Astrocyte of the spinal cord (primary cell): Measurements from ENCODE around the gene TCTN1.
"Not testable (repeated sequence)": the region's sequence is repeated elsewhere in the genome, so short reads cannot be mapped to it uniquely, and the experiment has no call there.

ENCODE experiments used
- DNase-seq: peaks from one replicate; pipeline ENCODE4 v3.0.0; 2011; ENCODE audit warnings: low read depth, low spot score
- H3K4me3 ChIP-seq: 2 replicates; pipeline ENCODE4 v1.5.1; 2011; ENCODE audit warnings: low read depth, mild to moderate bottlenecking, low read length, moderate library complexity
- CTCF ChIP-seq: IDR thresholded peaks from 2 replicates; pipeline ENCODE4 v1.5.1; 2012; ENCODE audit warnings: low read depth, mild to moderate bottlenecking, low read length, inconsistent platforms
- in situ Hi-C: cut with HindIII; loops from 2 replicates; pipeline ENCODE4 v1.10.0; 2017; ENCODE audit warnings: low sequenced_read_pairs

The TCTN1 gene

GRCh38 chr12:110579535-110580253 is 34.2 kb upstream of the TCTN1 start:
- H3K4me3 ChIP-seq, result no peak overlapping the region
- DNase-seq, result no peak
- in situ Hi-C loops, result no loop called here
- TF ChIP-seq CTCF, result no peak

GRCh38 chr12:110581931-110582275 is 32.0 kb upstream of the TCTN1 start:
- TF ChIP-seq CTCF, result no peak
- peak overlapping the region; percentile 91 for H3K4me3 ChIP-seq
- in situ Hi-C loops, result no loop called here
- no peak for DNase-seq

GRCh38 chr12:110582276-110583136 is 31.4 kb upstream of the TCTN1 start:
- H3K4me3 ChIP-seq, result peak overlapping the region; percentile 91
- DNase-seq, result peak; percentile 53
- no peak for TF ChIP-seq CTCF
- in situ Hi-C loops, result no loop called here

GRCh38 chr12:110583137-110584059 is 30.5 kb upstream of the TCTN1 start, which contains the start of gene PPTC7:
PPTC7 (minus strand) TSS chr12:110583318; CDS start chr12:110583031, 287 bp downstream.
- DNase-seq, result peak; percentile 97
- H3K4me3 ChIP-seq, result peak within 1 kb of the TSS; percentile 91
- no peak for TF ChIP-seq CTCF
- in situ Hi-C loops, result no loop called here

GRCh38 chr12:110585231-110585799 is 28.6 kb upstream of the TCTN1 start:
- TF ChIP-seq CTCF, result no peak
- in situ Hi-C loops, result no loop called here
- no peak overlapping the region for H3K4me3 ChIP-seq
- peak; percentile 17 for DNase-seq

- H3K4me3 ChIP-seq, in situ Hi-C loops, DNase-seq: not testable (repeated sequence)
Observed at GRCh38 chr12:110587102-110587501, 26.8 kb upstream of the TCTN1 start.
